Prostate gland (tissue), 2 donors: ENCODE data around the gene FGD5.

Experiments
- CTCF ChIP-seq, 4 experiments: fragments of 200-600 bp in 2 of 4; fragments of 450-650 bp in 2 of 4; sonication (generic) in 2 of 4; IDR thresholded peaks; 1 replicate in 3 of 4; 2 replicates in 1 of 4; pipeline ENCODE4 v1.5.1; 2016 to 2019; ENCODE audit warnings: antibody characterized with exemption in 4 of 4, mild to moderate bottlenecking in 2 of 4, moderate library complexity in 2 of 4
- POLR2AphosphoS5 ChIP-seq: sonication (generic); formaldehyde crosslinking; IDR thresholded peaks from one replicate; pipeline ENCODE4 v1.6.1; 2017; ENCODE audit warnings: antibody characterized with exemption

- TF ChIP-seq CTCF (IDR thresholded peaks at IDR 0.05) (no peak), POLR2AphosphoS5 (no peak)
Measured at GRCh38 chr3:14789640-14790285, 29.0 kb upstream of the FGD5 start.
